HG02840 (cell line): ENCODE measurements around the gene MXRA5.
"Not testable (repeated sequence)": the region's sequence is repeated elsewhere in the genome, so short reads cannot be mapped to it uniquely, and the experiment has no call there.

Experiments used
- ATAC-seq: cut with Tn5 transposase; IDR thresholded peaks from one replicate; pipeline ENCODE4 v1.9.1; 2021; ENCODE audit warnings: mild to moderate bottlenecking, moderate library complexity, moderate number of reproducible peaks; ENCODE audit not compliant: unreplicated experiment, low FRiP score

MXRA5 gene

DNA sequence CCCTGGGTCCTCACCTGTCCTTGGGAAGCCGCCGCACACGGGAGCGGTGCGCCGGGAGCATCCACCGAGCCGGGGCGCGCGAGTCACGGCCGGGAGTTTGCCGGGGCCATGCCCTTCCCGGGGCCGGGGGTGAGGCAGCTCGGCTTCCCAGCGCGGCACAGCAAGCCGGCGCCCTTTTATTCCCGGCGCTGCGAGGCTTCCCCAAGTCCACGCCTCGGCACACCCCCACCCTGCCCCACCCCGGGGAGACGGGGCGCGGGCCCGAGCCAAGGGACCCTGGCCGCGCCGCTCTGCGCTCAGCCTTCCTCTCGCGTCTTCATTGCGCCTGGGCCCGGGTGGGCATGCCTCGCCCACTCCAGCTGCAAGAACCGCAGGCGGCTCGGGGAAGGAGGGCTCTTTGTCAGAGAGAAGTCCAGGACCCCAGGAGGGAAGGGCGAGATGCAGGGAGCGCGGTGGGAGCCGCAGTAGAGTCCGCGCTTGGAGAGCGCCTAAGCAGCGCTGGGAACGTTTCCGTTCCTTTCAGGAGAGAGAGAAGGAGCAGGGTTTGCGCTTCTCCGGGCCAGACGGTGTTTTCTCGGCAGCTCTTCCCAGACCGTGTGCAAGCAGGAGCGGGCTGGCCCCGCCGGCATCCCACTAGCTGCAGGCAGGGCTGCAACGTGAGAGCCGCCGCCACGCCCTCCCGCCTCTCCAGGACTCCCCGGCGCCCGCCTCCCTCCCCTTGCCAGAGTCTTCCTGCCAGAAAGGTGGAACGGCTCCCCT, at the start of gene MXRA5:
TSS of gene MXRA5 (minus strand) at position 152 of the 759 bp plus-strand sequence. CDS start 2,819 bp downstream, outside the sequence.
- no peak for ATAC-seq

- no peak for ATAC-seq
Measured at GRCh38 chrX:3393581-3394111, 47.2 kb upstream of the MXRA5 start.

GRCh38 chrX:3393178-3393577, 46.7 kb upstream of the MXRA5 start:
- no peak for ATAC-seq

DNA sequence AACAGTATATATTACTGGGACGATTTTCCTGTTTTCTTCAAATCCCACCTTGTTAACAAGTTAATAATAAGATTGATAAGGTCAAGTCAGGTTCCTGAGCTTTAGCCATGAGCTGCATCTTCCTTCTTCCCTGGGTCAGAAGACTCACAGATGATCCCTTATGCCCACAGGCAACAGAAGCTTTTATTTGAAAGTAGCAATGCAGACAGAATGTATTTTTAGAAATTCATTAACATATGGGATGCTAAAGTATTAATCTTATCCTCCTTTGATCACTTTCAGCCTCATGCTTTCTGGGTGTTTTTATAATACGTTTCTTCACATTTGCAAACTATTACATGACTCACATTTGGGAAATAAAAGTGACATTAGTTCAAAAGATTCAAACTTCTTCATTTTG, 42.0 kb upstream of the MXRA5 start:
- no peak for ATAC-seq

GRCh38 chrX:3384327-3384726, 37.9 kb upstream of the MXRA5 start:
- ATAC-seq = no peak

DNA sequence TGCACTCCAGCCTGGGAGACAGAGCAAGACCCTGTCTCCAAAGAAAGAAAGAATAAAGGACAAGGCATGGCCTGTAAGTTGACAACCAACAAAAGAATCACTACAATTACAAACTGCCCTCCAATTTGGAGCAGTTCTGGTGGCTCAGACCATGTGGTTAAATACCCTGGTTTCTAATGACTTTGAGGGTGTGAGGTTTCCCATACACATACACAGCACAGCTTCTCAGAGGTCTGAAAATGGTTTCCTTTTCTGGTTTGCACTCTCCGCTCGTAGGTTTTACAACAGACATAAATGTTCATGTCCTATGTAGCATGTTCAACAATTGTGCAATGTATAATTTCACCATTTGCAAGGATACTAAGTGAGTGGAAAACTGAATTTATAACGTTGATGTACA, 34.2 kb upstream of the MXRA5 start:
- no peak for ATAC-seq

DNA sequence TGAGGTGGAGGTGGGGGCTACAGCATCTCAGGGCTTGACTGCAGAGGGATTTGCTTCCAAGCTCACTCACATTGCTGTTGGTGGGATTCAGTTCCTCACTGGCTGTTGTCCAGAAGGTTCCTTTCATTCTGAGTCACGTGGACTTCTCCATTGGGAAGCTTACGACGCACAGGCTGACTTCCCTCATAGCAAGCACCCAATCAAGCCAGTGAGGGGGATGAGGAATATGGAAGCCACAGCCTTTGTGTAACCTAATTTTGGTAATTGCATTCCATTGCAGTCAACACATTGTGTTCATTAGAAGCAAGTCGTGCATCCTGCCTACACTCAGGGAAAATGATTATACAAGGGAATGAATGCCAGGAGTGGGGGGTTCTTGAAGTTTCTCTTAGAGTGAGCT, 32.7 kb upstream of the MXRA5 start:
- no peak for ATAC-seq

DNA sequence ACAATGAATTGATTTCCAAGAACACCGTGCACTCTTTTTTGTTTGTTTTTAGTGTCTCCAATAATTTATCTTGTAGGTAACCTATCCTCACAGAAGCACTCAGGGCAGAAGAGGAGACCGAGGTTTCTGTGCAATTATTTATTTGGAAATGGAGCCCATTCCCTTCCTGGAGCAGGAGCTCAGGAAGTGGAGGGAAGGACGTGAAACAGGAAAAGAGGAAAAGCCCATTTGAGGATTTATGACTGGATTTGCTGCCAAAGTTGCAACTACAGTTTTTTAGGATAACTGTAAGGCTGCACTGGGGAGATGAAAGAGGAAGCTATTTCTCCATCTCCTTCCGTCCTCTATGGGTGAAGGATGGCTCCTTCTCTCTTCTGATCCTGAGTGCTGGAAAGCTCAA, 31.7 kb upstream of the MXRA5 start:
- ATAC-seq = no peak

DNA sequence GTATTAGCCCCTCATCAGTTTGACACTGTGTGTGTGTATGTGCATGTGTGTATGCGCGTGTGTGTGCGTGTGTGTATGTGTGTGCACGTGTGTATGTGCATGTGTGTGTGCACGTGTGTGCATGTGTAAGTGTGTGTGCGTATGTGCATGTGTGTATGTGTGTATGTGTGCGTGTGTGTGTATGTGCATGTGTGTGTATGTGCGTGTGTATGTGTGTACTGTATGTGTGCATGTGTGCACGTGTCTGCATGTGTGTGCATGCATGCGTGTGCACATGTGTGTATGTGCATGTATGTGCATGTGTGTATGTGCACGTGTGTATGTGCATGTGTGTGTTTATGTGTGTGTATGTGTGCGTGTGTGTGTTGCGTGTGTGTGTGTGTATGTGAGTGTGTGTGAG, 31.1 kb upstream of the MXRA5 start:
- ATAC-seq = no peak

DNA sequence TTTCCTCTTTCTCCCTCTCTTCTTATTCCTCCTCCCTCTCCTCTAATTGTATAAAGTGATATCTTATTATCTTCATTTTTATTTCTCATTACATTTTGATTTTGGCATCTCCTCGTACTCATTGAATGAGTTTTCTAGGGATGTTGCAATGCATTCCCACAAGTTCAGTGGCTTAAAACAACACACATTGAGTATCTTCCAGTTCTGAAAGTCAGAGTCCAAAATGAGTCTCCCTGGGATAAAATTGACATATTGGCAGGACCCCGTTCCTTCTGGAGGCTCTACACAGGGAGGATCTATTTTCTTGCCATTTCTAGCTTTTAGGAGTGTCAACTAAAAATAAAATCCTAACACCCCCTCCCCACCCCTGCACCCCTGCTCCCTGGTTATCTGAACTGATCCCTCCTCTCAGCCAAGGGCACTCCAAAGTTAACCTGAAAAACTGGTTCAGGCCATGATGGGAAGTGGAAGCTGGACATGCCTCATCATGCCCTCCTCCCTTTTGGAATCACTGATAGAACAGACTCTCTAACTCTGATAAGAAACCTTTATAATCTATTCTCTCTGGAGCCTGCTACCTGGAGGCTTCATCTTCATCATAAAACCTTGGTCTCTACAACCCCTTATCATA, 29.5 kb upstream of the MXRA5 start:
- ATAC-seq = not testable (repeated sequence)

- ATAC-seq = no peak
Measured at GRCh38 chrX:3374108-3374800, 27.8 kb upstream of the MXRA5 start.

- no peak for ATAC-seq
Measured at GRCh38 chrX:3371163-3371562, 24.7 kb upstream of the MXRA5 start.

GRCh38 chrX:3370656-3371055, 24.2 kb upstream of the MXRA5 start:
- no peak for ATAC-seq

DNA sequence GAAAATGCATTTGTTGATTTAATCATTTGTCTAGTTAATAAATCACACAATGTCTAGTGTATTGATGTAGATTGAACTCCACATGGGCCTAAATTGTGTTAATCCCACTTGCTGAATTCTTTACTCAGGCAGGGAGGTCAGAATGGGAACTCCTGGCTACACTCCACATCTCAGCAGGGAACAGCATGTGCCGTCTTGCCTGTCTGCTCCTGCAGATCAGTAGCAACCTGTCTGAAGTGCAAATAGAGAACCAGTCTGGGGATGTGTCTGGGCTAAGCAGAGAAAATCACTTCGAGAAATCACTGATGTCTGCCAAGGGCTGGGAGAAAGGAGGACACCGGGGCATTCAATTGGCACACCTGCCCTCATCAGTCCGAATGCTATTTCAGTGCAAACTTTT, 16.5 kb upstream of the MXRA5 start:
- no peak for ATAC-seq

GRCh38 chrX:3360881-3361280, 14.4 kb upstream of the MXRA5 start:
- ATAC-seq = no peak

- ATAC-seq = not testable (repeated sequence)
Measured at GRCh38 chrX:3352741-3353140, 6.3 kb upstream of the MXRA5 start.

DNA sequence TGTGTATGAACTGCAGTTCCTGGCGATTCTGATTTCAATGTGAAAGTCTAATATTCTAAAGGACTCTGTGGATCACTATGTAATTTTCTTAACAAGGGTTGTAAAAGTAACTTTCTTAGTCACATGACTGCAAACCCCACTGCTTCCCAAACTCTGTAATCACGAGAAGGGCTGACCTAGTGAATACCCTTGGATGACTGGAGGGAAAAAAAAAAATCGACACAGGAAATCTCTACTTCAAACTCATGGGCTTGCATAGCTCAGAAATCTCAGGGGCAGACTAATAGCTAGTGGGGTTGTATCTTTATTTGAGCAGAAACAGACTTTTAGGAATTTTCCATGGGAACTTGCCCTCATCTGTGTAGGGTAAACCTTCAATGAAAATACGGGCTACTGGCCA, 4.8 kb upstream of the MXRA5 start:
- no peak for ATAC-seq

DNA sequence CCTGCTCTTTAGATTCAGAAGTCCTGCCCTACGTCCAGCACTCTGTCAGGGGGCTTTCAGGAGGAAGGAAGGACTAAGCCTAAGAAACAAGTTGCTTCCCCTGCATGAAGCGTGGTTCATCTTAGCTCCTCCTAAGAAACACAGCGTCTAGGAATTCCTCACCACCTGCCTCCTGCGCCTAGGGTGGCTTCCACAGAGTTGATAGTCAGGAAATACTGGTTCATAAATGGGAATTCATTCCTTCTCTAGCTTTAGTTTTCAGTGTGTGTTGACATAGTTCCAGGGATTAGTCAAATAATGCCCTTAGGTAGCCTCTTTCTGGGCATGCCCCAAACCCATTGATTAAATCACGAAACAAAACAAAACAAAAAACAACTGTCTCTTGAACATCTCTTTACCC, 1.7 kb upstream of the MXRA5 start:
- ATAC-seq = no peak

DNA sequence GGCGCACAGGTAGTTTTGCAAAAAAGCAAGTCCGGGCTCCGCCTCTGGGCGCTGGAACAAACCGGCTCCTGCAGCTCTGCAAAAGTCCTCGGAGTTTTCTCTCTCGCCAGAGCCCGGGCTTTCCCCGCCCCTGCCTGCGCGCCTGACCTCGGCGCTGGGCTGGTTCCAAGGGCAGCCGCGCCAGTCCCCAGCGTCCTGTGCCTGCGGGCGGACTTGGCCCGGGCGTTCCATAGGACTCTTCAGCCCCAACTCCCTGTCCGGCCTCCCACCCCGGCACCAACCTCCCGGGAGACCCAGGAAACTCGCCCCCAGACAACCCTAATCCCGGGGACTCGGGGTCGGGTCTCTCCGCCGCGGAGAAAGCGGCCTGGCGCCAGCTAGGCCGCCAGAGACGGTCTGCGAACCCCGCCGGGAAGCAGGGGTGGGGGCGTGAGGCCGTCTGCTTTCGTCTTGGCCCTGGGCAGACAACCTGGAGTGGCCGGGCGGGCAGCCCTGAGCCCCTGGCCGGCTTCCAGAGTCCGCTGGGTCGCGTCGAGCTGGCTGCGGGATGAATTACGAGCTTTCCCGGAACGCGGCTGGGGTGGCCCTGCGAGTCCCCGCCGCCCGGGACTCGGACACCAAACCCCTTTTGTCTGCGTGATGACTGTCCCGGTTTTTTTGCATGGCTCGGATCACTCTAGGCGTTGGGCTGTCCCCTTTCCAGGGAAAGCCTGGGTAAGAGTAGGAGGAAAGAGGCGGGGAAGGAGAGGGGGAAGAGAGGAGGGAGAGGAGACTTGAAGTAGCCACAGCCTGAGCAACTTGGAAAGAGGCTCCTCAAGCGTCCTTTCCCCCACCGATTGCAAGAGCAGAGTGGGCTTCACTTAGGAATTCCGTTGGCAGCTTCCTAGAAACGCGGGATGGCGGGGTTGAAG, 916 bp downstream of the MXRA5 start:
- no peak for ATAC-seq

- not testable (repeated sequence) for ATAC-seq
Measured at GRCh38 chrX:3343569-3343968, 2.9 kb downstream of the MXRA5 start.
